PC-9 (cell line): Measurements from ENCODE around the gene GALNT9. TPM values are rescaled to one million over a fixed set of nuclear protein-coding genes. Genes with fewer than 3 reads are reported as not detected.

Experiments
- BruUV-seq: library from RNA; stranded (reverse); fragments of 400-500 nt; replicated peaks from 2 replicates; lab custom pipeline; 2021; lab: Mats Ljungman, UMichigan
- CTCF ChIA-PET: fragments of 300-600 bp; sonication (Branson Sonifier 250); formaldehyde crosslinking; loops from one replicate; lab custom pipeline; 2022; ENCODE audit warnings: antibody characterized with exemption; lab: Charles Lee
- POLR2A ChIA-PET: fragments of 300-600 bp; sonication (Branson Sonifier 250); formaldehyde crosslinking; loops from one replicate; lab custom pipeline; 2022; ENCODE audit warnings: antibody characterized with exemption; ENCODE audit not compliant: unreplicated experiment; lab: Charles Lee
- DNase-seq, 2 experiments: peaks; one replicate each; pipeline versions ENCODE4 v3.0.0 to v3.0.0-alpha.2; 2015 to 2022; ENCODE audit warnings: mixed read lengths in 1 of 2
- H2AFZ ChIP-seq: fragments of 200-600 bp; sonication (generic); 2 replicates; pipeline ENCODE4 v1.8.1; 2017; ENCODE audit warnings: antibody characterized with exemption
- H3F3A ChIP-seq: fragments of 200-600 bp; sonication (generic); 2 replicates; pipeline ENCODE4 v1.8.1; 2017; ENCODE audit warnings: antibody characterized with exemption, mild to moderate bottlenecking, low read depth; ENCODE audit not compliant: insufficient read depth
- H3K27ac ChIP-seq: fragments of 200-600 bp; sonication (generic); 2 replicates; pipeline ENCODE4 v1.6.1; 2016; ENCODE audit warnings: mixed run types
- H3K27me3 ChIP-seq: fragments of 200-600 bp; sonication (generic); 2 replicates; pipeline ENCODE4 v1.6.1; 2016; ENCODE audit warnings: low read depth, mixed run types; ENCODE audit not compliant: insufficient read depth
- H3K36me3 ChIP-seq: fragments of 200-600 bp; sonication (generic); 2 replicates; pipeline ENCODE4 v1.6.1; 2016; ENCODE audit warnings: low read depth, mixed run types
- H3K4me1 ChIP-seq: fragments of 200-600 bp; sonication (generic); replicated peaks from 2 replicates; pipeline ENCODE4 v1.6.1; 2016; ENCODE audit warnings: mixed run types; ENCODE audit not compliant: insufficient read depth
- H3K4me2 ChIP-seq: fragments of 200-600 bp; sonication (generic); 2 replicates; pipeline ENCODE4 v1.6.1; 2017; ENCODE audit warnings: mixed run types
- H3K4me3 ChIP-seq: fragments of 200-600 bp; sonication (generic); 2 replicates; pipeline ENCODE4 v1.6.1; 2016; ENCODE audit warnings: mixed run types
- H3K79me2 ChIP-seq: fragments of 200-600 bp; sonication (generic); 2 replicates; pipeline ENCODE4 v1.6.1; 2017; ENCODE audit warnings: low read depth, mixed run types
- H3K9me2 ChIP-seq: fragments of 200-600 bp; sonication (generic); 2 replicates; pipeline ENCODE4 v1.8.1; 2017; ENCODE audit warnings: mild to moderate bottlenecking; ENCODE audit not compliant: insufficient read depth
- H3K9me3 ChIP-seq: fragments of 200-600 bp; sonication (generic); 2 replicates; pipeline ENCODE4 v1.8.1; 2016; ENCODE audit warnings: low read depth; ENCODE audit not compliant: insufficient read depth
- H4K20me1 ChIP-seq: fragments of 200-600 bp; sonication (generic); 2 replicates; pipeline ENCODE4 v1.8.1; 2017; ENCODE audit not compliant: insufficient read depth
- CTCF ChIP-seq: fragments of 200-600 bp; sonication (generic); conservative IDR thresholded peaks from 2 replicates; pipeline ENCODE4 v1.6.1; 2017; ENCODE audit warnings: mixed run types, antibody characterized with exemption, mild to moderate bottlenecking, moderate library complexity
- EZH2 ChIP-seq: fragments of 200-600 bp; sonication (generic); IDR thresholded peaks from 2 replicates; pipeline ENCODE4 v1.8.0; 2017; ENCODE audit warnings: antibody characterized with exemption, low read depth
- intact Hi-C: fragments of 100-400 bp; cut with micrococcal nuclease; formaldehyde crosslinking; loops from one replicate; pipeline ENCODE4 v1.10.0; 2022; ENCODE audit not compliant: unreplicated experiment
- total RNA-seq: library from RNA; stranded (reverse); gene quantifications from 2 replicates; pipeline ENCODE4 v1.2.3, GENCODE V29; 2021

The GALNT9 gene
- total RNA-seq, 1 experiment from 2014 or later, result 11.2 TPM

GRCh38 chr12:132215299-132215989 is 113.9 kb downstream of the GALNT9 start:
- BruUV-seq, result no TSS peak
- Histone ChIP-seq H3K9me3 (no peaks in the 10 kb centered on the region), H3K79me2 (no peaks in the 10 kb centered on the region), H3K27ac (no peak overlapping the region), H3K36me3 (no peaks in the 10 kb centered on the region), H3F3A (peaks cover 2% of the 10 kb centered on the region; the same call in 1 of the 2 replicates), H3K4me2 (no peak overlapping the region), H3K27me3 (peaks cover 77% of the 10 kb centered on the region), H3K4me3 (no peak overlapping the region), H4K20me1 (no peaks in the 10 kb centered on the region; the same call in 1 of the 2 replicates), H3K9me2 (no peaks in the 10 kb centered on the region), H3K4me1 (no peaks in the 10 kb centered on the region), H2AFZ (no peak overlapping the region)
- intact Hi-C loops, result no loop called here
- ChIA-PET CTCF (no interaction called here), POLR2A (interaction anchor here (0.6 kb wide), 1 partner anchor 345 kb away, joined by 3 read pairs; no protein-coding TSS in a partner anchor)
- TF ChIP-seq EZH2 (no peak), CTCF (no peak)
- DNase-seq, result no peak

- Histone ChIP-seq H3K27me3 (peaks cover 77% of the 10 kb centered on the region), H3K27ac (no peak overlapping the region), H3K9me2 (no peaks in the 10 kb centered on the region), H2AFZ (no peak overlapping the region), H3K4me3 (no peak overlapping the region), H4K20me1 (no peaks in the 10 kb centered on the region; the same call in 1 of the 2 replicates), H3F3A (no peaks in the 10 kb centered on the region), H3K36me3 (no peaks in the 10 kb centered on the region), H3K4me1 (no peaks in the 10 kb centered on the region), H3K79me2 (no peaks in the 10 kb centered on the region), H3K4me2 (no peak overlapping the region), H3K9me3 (no peaks in the 10 kb centered on the region)
- no TSS peak for BruUV-seq
- ChIA-PET CTCF (no interaction called here), POLR2A (interaction anchor here (0.6 kb wide), 1 partner anchor 345 kb away, joined by 3 read pairs; no protein-coding TSS in a partner anchor)
- intact Hi-C loops, result no loop called here
- DNase-seq, result no peak
- TF ChIP-seq CTCF (no peak), EZH2 (no peak)
These were observed 114.5 kb downstream of the GALNT9 start for GRCh38 chr12:132214891-132215290.

GRCh38 chr12:132214161-132214476 is 115.3 kb downstream of the GALNT9 start:
- H4K20me1 ChIP-seq, result no peaks in the 10 kb centered on the region; the same call in 1 of the 2 replicates
- no peak overlapping the region for H3K27ac ChIP-seq
- no peak overlapping the region for H3K4me2 ChIP-seq
- H3K9me2 ChIP-seq, result no peaks in the 10 kb centered on the region
- no peaks in the 10 kb centered on the region for H3K36me3 ChIP-seq
- ChIA-PET CTCF (interaction anchor here (0.5 kb wide), 1 partner anchor 20 kb away, joined by 11 read pairs; no protein-coding TSS in a partner anchor), POLR2A (no interaction called here)
- intact Hi-C loops, result no loop called here
- no peak overlapping the region for H3K4me3 ChIP-seq
- H3F3A ChIP-seq, result no peaks in the 10 kb centered on the region
- H2AFZ ChIP-seq, result no peak overlapping the region
- no peak for DNase-seq
- TF ChIP-seq EZH2 (no peak), CTCF (no peak)
- H3K27me3 ChIP-seq, result peaks cover 77% of the 10 kb centered on the region
- no peaks in the 10 kb centered on the region for H3K79me2 ChIP-seq
- BruUV-seq, result no TSS peak
- H3K4me1 ChIP-seq, result no peaks in the 10 kb centered on the region
- H3K9me3 ChIP-seq, result no peaks in the 10 kb centered on the region
